ENCODE results near the gene ZBTB38. TPM values are rescaled to one million over a fixed set of nuclear protein-coding genes. Genes with fewer than 3 reads are reported as not detected.

ZBTB38 gene
- total and polyA plus RNA-seq, 2 donors (not counting 1 experiment from before 2014, with no cell fraction given) = 96.0 to 191 TPM

GRCh38 chr3:141354517-141354916 lies 13.8 kb upstream of the ZBTB38 start:
- no peak for DNase-seq (ENCODE audit: low read depth in 2 of 2)
- Histone ChIP-seq H3K9ac (ENCODE audit: insufficient read depth, low read length) (no peak overlapping the region), H3K9me3 (ENCODE audit: control insufficient read depth, insufficient read depth, low read depth, low read length) (no peaks in the 10 kb centered on the region), H3K79me2 (ENCODE audit: control insufficient read depth, insufficient read depth, low read length) (no peaks in the 10 kb centered on the region), H3K27me3 (ENCODE audit: control insufficient read depth, insufficient read depth, low read length) (no peaks in the 10 kb centered on the region), H3K4me2 (ENCODE audit: extremely low read depth, insufficient read depth, low read length) (no peak overlapping the region), H4K20me1 (ENCODE audit: control insufficient read depth, extremely low read depth, insufficient read depth, low read length) (no peaks in the 10 kb centered on the region), H2AFZ (ENCODE audit: low read length) (no peak overlapping the region), H3K4me1 (ENCODE audit: control insufficient read depth, extremely low read depth, insufficient read depth, low read length) (no peaks in the 10 kb centered on the region), H3K4me3 (replicated peaks in 1 of 4; ENCODE audit: control extremely low read depth in 1 of 4, insufficient read depth in 1 of 4, low read depth in 3 of 4, low read length in 4 of 4) (no peak overlapping the region), H3K36me3 (ENCODE audit: control insufficient read depth, insufficient read depth, low read length) (no peaks in the 10 kb centered on the region), H3K27ac (ENCODE audit: insufficient read depth, low read length) (no peak overlapping the region)
- no peak for TF ChIP-seq CTCF (conservative IDR thresholded peaks at IDR 0.05 in 1 of 2, IDR thresholded peaks at IDR 0.05 in 1 of 2; ENCODE audit: low read depth in 1 of 2, low read length in 2 of 2)
- no peak for TF ChIP-seq EZH2 (IDR thresholded peaks at IDR 0.05; ENCODE audit: low read length, missing control alignments)

GRCh38 chr3:141355242-141355641 lies 13.1 kb upstream of the ZBTB38 start:
- Histone ChIP-seq H3K27ac (ENCODE audit: insufficient read depth, low read length) (no peak overlapping the region), H3K9ac (ENCODE audit: insufficient read depth, low read length) (no peak overlapping the region), H3K4me3 (replicated peaks in 1 of 4; ENCODE audit: control extremely low read depth in 1 of 4, insufficient read depth in 1 of 4, low read depth in 3 of 4, low read length in 4 of 4) (no peak overlapping the region), H3K36me3 (ENCODE audit: control insufficient read depth, insufficient read depth, low read length) (no peaks in the 10 kb centered on the region), H2AFZ (ENCODE audit: low read length) (no peak overlapping the region), H3K4me1 (ENCODE audit: control insufficient read depth, extremely low read depth, insufficient read depth, low read length) (no peaks in the 10 kb centered on the region), H3K4me2 (ENCODE audit: extremely low read depth, insufficient read depth, low read length) (no peak overlapping the region), H3K9me3 (ENCODE audit: control insufficient read depth, insufficient read depth, low read depth, low read length) (no peaks in the 10 kb centered on the region), H3K27me3 (ENCODE audit: control insufficient read depth, insufficient read depth, low read length) (no peaks in the 10 kb centered on the region), H3K79me2 (ENCODE audit: control insufficient read depth, insufficient read depth, low read length) (no peaks in the 10 kb centered on the region), H4K20me1 (ENCODE audit: control insufficient read depth, extremely low read depth, insufficient read depth, low read length) (no peaks in the 10 kb centered on the region)
- TF ChIP-seq EZH2 (IDR thresholded peaks at IDR 0.05; ENCODE audit: low read length, missing control alignments) (no peak), CTCF (conservative IDR thresholded peaks at IDR 0.05 in 1 of 2, IDR thresholded peaks at IDR 0.05 in 1 of 2; ENCODE audit: low read depth in 1 of 2, low read length in 2 of 2) (no peak)
- no peak for DNase-seq (ENCODE audit: low read depth in 2 of 2)

- no peaks in the 10 kb centered on the region for H3K27me3 ChIP-seq (ENCODE audit: control insufficient read depth, insufficient read depth, low read length)
- H3K9me3 ChIP-seq (ENCODE audit: control insufficient read depth, insufficient read depth, low read depth, low read length) = no peaks in the 10 kb centered on the region
- no peaks in the 10 kb centered on the region for H3K79me2 ChIP-seq (ENCODE audit: control insufficient read depth, insufficient read depth, low read length)
- H3K4me3 ChIP-seq (replicated peaks in 1 of 4; ENCODE audit: control extremely low read depth in 1 of 4, insufficient read depth in 1 of 4, low read depth in 3 of 4, low read length in 4 of 4) = no peak overlapping the region
- no peak overlapping the region for H2AFZ ChIP-seq (ENCODE audit: low read length)
- H3K4me2 ChIP-seq (ENCODE audit: extremely low read depth, insufficient read depth, low read length) = no peak overlapping the region
- no peaks in the 10 kb centered on the region for H3K36me3 ChIP-seq (ENCODE audit: control insufficient read depth, insufficient read depth, low read length)
- H4K20me1 ChIP-seq (ENCODE audit: control insufficient read depth, extremely low read depth, insufficient read depth, low read length) = no peaks in the 10 kb centered on the region
- no peak overlapping the region for H3K9ac ChIP-seq (ENCODE audit: insufficient read depth, low read length)
- no peak overlapping the region for H3K27ac ChIP-seq (ENCODE audit: insufficient read depth, low read length)
- no peaks in the 10 kb centered on the region for H3K4me1 ChIP-seq (ENCODE audit: control insufficient read depth, extremely low read depth, insufficient read depth, low read length)
- no peak for TF ChIP-seq CTCF (conservative IDR thresholded peaks at IDR 0.05 in 1 of 2, IDR thresholded peaks at IDR 0.05 in 1 of 2; ENCODE audit: low read depth in 1 of 2, low read length in 2 of 2)
- TF ChIP-seq EZH2 (IDR thresholded peaks at IDR 0.05; ENCODE audit: low read length, missing control alignments) = no peak
- DNase-seq (ENCODE audit: low read depth in 2 of 2) = no peak
Observed at GRCh38 chr3:141356046-141356445, 12.3 kb upstream of the ZBTB38 start.
